HEK293 (cell line): ENCODE data around the gene AGXT.

Experiments used
- CTCF ChIA-PET: fragments of 350-600 bp; formaldehyde crosslinking; extraction: SDS; loops from one replicate; lab custom pipeline; 2021; ENCODE audit warnings: antibody characterized with exemption; lab: Yijun Ruan, JAX
- POLR2A ChIA-PET: fragments of 300-600 bp; formaldehyde crosslinking; extraction: SDS; loops from one replicate; lab custom pipeline; 2020; ENCODE audit warnings: antibody characterized with exemption, inconsistent platforms; lab: Yijun Ruan, JAX
- H3K27ac ChIP-seq: fragments of 200-500 bp; sonication (Bioruptor generic); 2 replicates; pipeline ENCODE4 v1.5.1; 2014; ENCODE audit warnings: low read depth, low read length, control low read depth, inconsistent platforms; ENCODE audit errors: extremely low read depth
- H3K36me3 ChIP-seq, 2 experiments: fragments of 200-500 bp in 1 of 2; sonication (Bioruptor generic) in 1 of 2; 1 replicate in 1 of 2; 2 replicates in 1 of 2; pipeline ENCODE4 v1.5.1; 2014 to 2017; ENCODE audit warnings: inconsistent platforms in 2 of 2, low read length in 2 of 2; ENCODE audit not compliant: control insufficient read depth in 2 of 2, insufficient read depth in 1 of 2
- H3K4me1 ChIP-seq: fragments of 200-500 bp; sonication (Bioruptor generic); 2 replicates; pipeline ENCODE4 v1.5.1; 2014; ENCODE audit warnings: mild to moderate bottlenecking, low read length, inconsistent platforms; ENCODE audit not compliant: control insufficient read depth, insufficient read depth
- H3K4me3 ChIP-seq: 2 replicates; pipeline ENCODE4 v1.5.1; 2011; ENCODE audit warnings: low read depth, mild to moderate bottlenecking, control low read depth, low read length, moderate library complexity
- H3K9me3 ChIP-seq: fragments of 200-500 bp; sonication (Bioruptor generic); 2 replicates; pipeline ENCODE4 v1.5.1; 2014; ENCODE audit warnings: low read depth, low read length, inconsistent platforms; ENCODE audit not compliant: control insufficient read depth, insufficient read depth
- EGR2 ChIP-seq: fragments of 450-650 bp; formaldehyde crosslinking; IDR thresholded peaks from 2 replicates; pipeline ENCODE4 v1.5.1; 2016; ENCODE audit warnings: low read depth, missing biosample characterization, missing genetic modification characterization
- HIC1 ChIP-seq: fragments of 450-650 bp; formaldehyde crosslinking; IDR thresholded peaks from 2 replicates; pipeline ENCODE4 v1.5.1; 2016; ENCODE audit warnings: missing biosample characterization, missing genetic modification characterization
- MEIS1 ChIP-seq: sonication (generic); formaldehyde crosslinking; IDR thresholded peaks from 2 replicates; pipeline ENCODE4 v1.8.1; 2022; ENCODE audit warnings: missing genetic modification reagents, mild to moderate bottlenecking, borderline replicate concordance
- SCRT2 ChIP-seq: fragments of 450-650 bp; formaldehyde crosslinking; IDR thresholded peaks from 2 replicates; pipeline ENCODE4 v1.5.1; 2016; ENCODE audit warnings: missing biosample characterization, missing genetic modification characterization
- SETDB1 ChIP-seq: IDR thresholded peaks from one replicate; pipeline ENCODE4 v1.6.1; 2017; ENCODE audit warnings: mild to moderate bottlenecking, low read length, moderate library complexity, mixed read lengths; ENCODE audit not compliant: insufficient read length
- ZBTB8A ChIP-seq: fragments of 450-650 bp; formaldehyde crosslinking; IDR thresholded peaks from 2 replicates; pipeline ENCODE4 v1.5.1; 2016; ENCODE audit warnings: missing biosample characterization, missing genetic modification characterization
- ZFHX2 ChIP-seq: fragments of 450-650 bp; formaldehyde crosslinking; conservative IDR thresholded peaks from 2 replicates; pipeline ENCODE4 v1.5.1; 2016; ENCODE audit warnings: missing biosample characterization, missing genetic modification characterization
- ZNF132 ChIP-seq: fragments of 450-650 bp; formaldehyde crosslinking; IDR thresholded peaks from 2 replicates; pipeline ENCODE4 v1.5.1; 2017; ENCODE audit warnings: missing biosample characterization, missing genetic modification characterization, borderline replicate concordance
- ZNF169 ChIP-seq: fragments of 450-650 bp; formaldehyde crosslinking; IDR thresholded peaks from 2 replicates; pipeline ENCODE4 v1.5.1; 2016; ENCODE audit warnings: missing biosample characterization, missing genetic modification characterization
- ZNF426 ChIP-seq: fragments of 450-650 bp; formaldehyde crosslinking; IDR thresholded peaks from 2 replicates; pipeline ENCODE4 v1.5.1; 2017; ENCODE audit warnings: missing biosample characterization, missing genetic modification characterization, mild to moderate bottlenecking, inconsistent platforms, moderate library complexity
- ZNF449 ChIP-seq: fragments of 450-650 bp; formaldehyde crosslinking; IDR thresholded peaks from 2 replicates; pipeline ENCODE4 v1.5.1; 2017; ENCODE audit warnings: missing biosample characterization, mild to moderate bottlenecking, missing genetic modification characterization, moderate library complexity
- ZNF585B ChIP-seq: fragments of 450-650 bp; formaldehyde crosslinking; IDR thresholded peaks from 2 replicates; pipeline ENCODE4 v1.5.1; 2016; ENCODE audit warnings: missing biosample characterization, missing genetic modification characterization
- ZNF701 ChIP-seq: fragments of 450-650 bp; formaldehyde crosslinking; IDR thresholded peaks from 2 replicates; pipeline ENCODE4 v1.5.1; 2016; ENCODE audit warnings: missing biosample characterization, missing genetic modification characterization
- ZNF747 ChIP-seq: fragments of 450-650 bp; formaldehyde crosslinking; IDR thresholded peaks from 2 replicates; pipeline ENCODE4 v1.5.1; 2016; ENCODE audit warnings: missing biosample characterization, missing genetic modification characterization
- ZNF776 ChIP-seq: fragments of 450-650 bp; formaldehyde crosslinking; IDR thresholded peaks from 2 replicates; pipeline ENCODE4 v1.5.0; 2017; ENCODE audit warnings: missing biosample characterization, missing genetic modification characterization, borderline replicate concordance
- ZSCAN23 ChIP-seq: fragments of 450-650 bp; formaldehyde crosslinking; IDR thresholded peaks from 2 replicates; pipeline ENCODE4 v1.5.1; 2016; ENCODE audit warnings: missing biosample characterization, missing genetic modification characterization
- TF ChIP-seq, protein P1 (sequence below): fragments of 450-650 bp; formaldehyde crosslinking; IDR thresholded peaks from 2 replicates; pipeline ENCODE4 v1.5.1; 2016; ENCODE audit warnings: missing biosample characterization, missing genetic modification characterization
- TF ChIP-seq, protein P2 (sequence below): fragments of 450-650 bp; formaldehyde crosslinking; IDR thresholded peaks from 2 replicates; pipeline ENCODE4 v1.5.1; 2016; ENCODE audit warnings: missing biosample characterization, missing genetic modification characterization
- TF ChIP-seq, protein P3 (sequence below): fragments of 450-650 bp; formaldehyde crosslinking; IDR thresholded peaks from 2 replicates; pipeline ENCODE4 v1.5.1; 2017; ENCODE audit warnings: missing biosample characterization, missing genetic modification characterization

The AGXT gene

GRCh38 chr2:240852671-240853314 is 15.8 kb upstream of the AGXT start:
- Histone ChIP-seq H3K9me3 (no peaks in the 10 kb centered on the region), H3K36me3 (no peaks in the 10 kb centered on the region), H3K4me1 (no peaks in the 10 kb centered on the region), H3K4me3 (no peak overlapping the region), H3K27ac (no peak overlapping the region)
- ChIA-PET CTCF (interaction anchor here (1.2 to 2.1 kb wide), 4 partner anchors 12 to 1024 kb away, joined by 3 to 11 read pairs (median 6); no protein-coding TSS in a partner anchor), POLR2A (no interaction called here)
- TF ChIP-seq ZNF169, result no peak
- TF ChIP-seq ZSCAN23, result no peak
- TF ChIP-seq ZNF585B (tag by site-specific recombination), result no peak

DNA sequence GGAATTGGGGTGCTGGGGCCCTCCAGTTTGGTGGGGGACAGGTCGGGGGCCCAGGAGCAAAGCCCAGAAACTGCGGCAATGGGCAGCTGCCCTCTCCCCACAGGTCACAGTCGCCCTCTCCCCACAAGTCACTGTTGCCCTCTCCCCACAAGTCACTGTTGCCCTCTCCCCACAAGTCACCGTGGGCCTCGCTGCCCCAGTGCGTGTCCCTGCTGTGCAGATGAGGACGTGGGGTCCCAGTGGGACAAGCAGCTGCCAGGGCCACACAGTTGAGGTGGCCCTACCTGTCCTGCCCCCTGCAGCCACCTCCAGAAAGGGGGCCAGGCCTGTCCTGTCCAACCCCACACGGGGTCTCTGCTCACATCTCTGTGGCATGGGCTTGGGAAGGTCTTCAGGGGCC is 13.0 kb upstream of the AGXT start:
- TF ChIP-seq ZNF449 (tag by site-specific recombination) (no peak), ZNF426 (tag by site-specific recombination) (no peak), SETDB1 (no peak), ZBTB8A (tag by site-specific recombination) (no peak), ZNF747 (no peak), ZNF132 (no peak), ZNF776 (no peak), ZNF701 (tag by site-specific recombination) (no peak), HIC1 (tag by site-specific recombination) (no peak), SCRT2 (tag by site-specific recombination) (no peak), MEIS1 (no peak), ZFHX2 (tag by site-specific recombination) (no peak), EGR2 (no peak)
- TF ChIP-seq, protein P1, sequence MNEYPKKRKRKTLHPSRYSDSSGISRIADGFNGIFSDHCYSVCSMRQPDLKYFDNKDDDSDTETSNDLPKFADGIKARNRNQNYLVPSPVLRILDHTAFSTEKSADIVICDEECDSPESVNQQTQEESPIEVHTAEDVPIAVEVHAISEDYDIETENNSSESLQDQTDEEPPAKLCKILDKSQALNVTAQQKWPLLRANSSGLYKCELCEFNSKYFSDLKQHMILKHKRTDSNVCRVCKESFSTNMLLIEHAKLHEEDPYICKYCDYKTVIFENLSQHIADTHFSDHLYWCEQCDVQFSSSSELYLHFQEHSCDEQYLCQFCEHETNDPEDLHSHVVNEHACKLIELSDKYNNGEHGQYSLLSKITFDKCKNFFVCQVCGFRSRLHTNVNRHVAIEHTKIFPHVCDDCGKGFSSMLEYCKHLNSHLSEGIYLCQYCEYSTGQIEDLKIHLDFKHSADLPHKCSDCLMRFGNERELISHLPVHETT, result no peak
- TF ChIP-seq, protein P2, sequence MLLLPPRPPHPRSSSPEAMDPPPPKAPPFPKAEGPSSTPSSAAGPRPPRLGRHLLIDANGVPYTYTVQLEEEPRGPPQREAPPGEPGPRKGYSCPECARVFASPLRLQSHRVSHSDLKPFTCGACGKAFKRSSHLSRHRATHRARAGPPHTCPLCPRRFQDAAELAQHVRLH, result no peak
- TF ChIP-seq, protein P3, sequence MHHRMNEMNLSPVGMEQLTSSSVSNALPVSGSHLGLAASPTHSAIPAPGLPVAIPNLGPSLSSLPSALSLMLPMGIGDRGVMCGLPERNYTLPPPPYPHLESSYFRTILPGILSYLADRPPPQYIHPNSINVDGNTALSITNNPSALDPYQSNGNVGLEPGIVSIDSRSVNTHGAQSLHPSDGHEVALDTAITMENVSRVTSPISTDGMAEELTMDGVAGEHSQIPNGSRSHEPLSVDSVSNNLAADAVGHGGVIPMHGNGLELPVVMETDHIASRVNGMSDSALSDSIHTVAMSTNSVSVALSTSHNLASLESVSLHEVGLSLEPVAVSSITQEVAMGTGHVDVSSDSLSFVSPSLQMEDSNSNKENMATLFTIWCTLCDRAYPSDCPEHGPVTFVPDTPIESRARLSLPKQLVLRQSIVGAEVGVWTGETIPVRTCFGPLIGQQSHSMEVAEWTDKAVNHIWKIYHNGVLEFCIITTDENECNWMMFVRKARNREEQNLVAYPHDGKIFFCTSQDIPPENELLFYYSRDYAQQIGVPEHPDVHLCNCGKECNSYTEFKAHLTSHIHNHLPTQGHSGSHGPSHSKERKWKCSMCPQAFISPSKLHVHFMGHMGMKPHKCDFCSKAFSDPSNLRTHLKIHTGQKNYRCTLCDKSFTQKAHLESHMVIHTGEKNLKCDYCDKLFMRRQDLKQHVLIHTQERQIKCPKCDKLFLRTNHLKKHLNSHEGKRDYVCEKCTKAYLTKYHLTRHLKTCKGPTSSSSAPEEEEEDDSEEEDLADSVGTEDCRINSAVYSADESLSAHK (tag by site-specific recombination), result no peak

More for the DNA sequence above, 13.0 kb upstream of the AGXT start:
- Histone ChIP-seq H3K4me3 (no peak overlapping the region), H3K4me1 (no peaks in the 10 kb centered on the region), H3K36me3 (no peaks in the 10 kb centered on the region), H3K27ac (no peak overlapping the region), H3K9me3 (no peaks in the 10 kb centered on the region)
- POLR2A ChIA-PET, result no interaction called here
- CTCF ChIA-PET, result no interaction called here
